Stimulated activated CD8-positive, alpha-beta memory T cell treated with anti-CD3 and anti-CD28 coated beads, Interleukin-15, amount 100 ng/mL, for 48 hours (primary cell): ENCODE measurements around the gene LMTK2.
A peak's percentile ranks its signal among the peaks of the same experiment; 100 is the strongest.

Experiments
- DNase-seq, 2 donors: peaks; one replicate each; pipeline ENCODE4 v3.0.0-alpha.2; 2020; ENCODE audit warnings: low read depth in 2 of 2

LMTK2 gene

GRCh38 chr7:98137134-98137825 is 30.6 kb downstream of the LMTK2 start:
- DNase-seq = no peak

- DNase-seq = no peak
These were observed 31.1 kb downstream of the LMTK2 start for GRCh38 chr7:98137826-98138151.

- no peak for DNase-seq
These were observed 32.0 kb downstream of the LMTK2 start for GRCh38 chr7:98138672-98139071.

GRCh38 chr7:98142658-98143057 is 36.0 kb downstream of the LMTK2 start:
- no peak for DNase-seq

GRCh38 chr7:98148607-98149006 is 41.9 kb downstream of the LMTK2 start:
- DNase-seq = no peak

- no peak for DNase-seq
These were observed 42.5 kb downstream of the LMTK2 start for GRCh38 chr7:98149116-98149692.

GRCh38 chr7:98151884-98152283 is 45.2 kb downstream of the LMTK2 start:
- DNase-seq = no peak

GRCh38 chr7:98156700-98157099 is 50.0 kb downstream of the LMTK2 start:
- DNase-seq = no peak

GRCh38 chr7:98157761-98158160 is 51.1 kb downstream of the LMTK2 start:
- DNase-seq = no peak

GRCh38 chr7:98162758-98163157 is 56.1 kb downstream of the LMTK2 start:
- DNase-seq = no peak

- no peak for DNase-seq
These were observed 56.6 kb downstream of the LMTK2 start for GRCh38 chr7:98163269-98163668.

- DNase-seq = no peak
These were observed 57.2 kb downstream of the LMTK2 start for GRCh38 chr7:98163704-98164494.

- peak; percentile 14 to 25 for DNase-seq
These were observed 59.4 kb downstream of the LMTK2 start for GRCh38 chr7:98165827-98166667.

- DNase-seq = no peak
These were observed 60.0 kb downstream of the LMTK2 start for GRCh38 chr7:98166668-98166970.

- no peak for DNase-seq
These were observed 61.0 kb downstream of the LMTK2 start for GRCh38 chr7:98167653-98168052.

GRCh38 chr7:98168181-98168903 is 61.7 kb downstream of the LMTK2 start:
- peak; percentile 20 to 31 for DNase-seq

- no peak for DNase-seq
These were observed 62.4 kb downstream of the LMTK2 start for GRCh38 chr7:98168904-98169621.

- no peak for DNase-seq
These were observed 64.3 kb downstream of the LMTK2 start for GRCh38 chr7:98170966-98171365.

GRCh38 chr7:98171449-98171848 is 64.8 kb downstream of the LMTK2 start:
- no peak for DNase-seq

- no peak for DNase-seq
These were observed 67.9 kb downstream of the LMTK2 start for GRCh38 chr7:98174334-98175259.
